Measurements from ENCODE around the gene SZRD1. TPM values are rescaled to one million over a fixed set of nuclear protein-coding genes. Genes with fewer than 3 reads are reported as not detected.

Gene SZRD1
- total RNA-seq, 2 experiments from 2014 or later, result 57.2 to 96.0 TPM

DNA sequence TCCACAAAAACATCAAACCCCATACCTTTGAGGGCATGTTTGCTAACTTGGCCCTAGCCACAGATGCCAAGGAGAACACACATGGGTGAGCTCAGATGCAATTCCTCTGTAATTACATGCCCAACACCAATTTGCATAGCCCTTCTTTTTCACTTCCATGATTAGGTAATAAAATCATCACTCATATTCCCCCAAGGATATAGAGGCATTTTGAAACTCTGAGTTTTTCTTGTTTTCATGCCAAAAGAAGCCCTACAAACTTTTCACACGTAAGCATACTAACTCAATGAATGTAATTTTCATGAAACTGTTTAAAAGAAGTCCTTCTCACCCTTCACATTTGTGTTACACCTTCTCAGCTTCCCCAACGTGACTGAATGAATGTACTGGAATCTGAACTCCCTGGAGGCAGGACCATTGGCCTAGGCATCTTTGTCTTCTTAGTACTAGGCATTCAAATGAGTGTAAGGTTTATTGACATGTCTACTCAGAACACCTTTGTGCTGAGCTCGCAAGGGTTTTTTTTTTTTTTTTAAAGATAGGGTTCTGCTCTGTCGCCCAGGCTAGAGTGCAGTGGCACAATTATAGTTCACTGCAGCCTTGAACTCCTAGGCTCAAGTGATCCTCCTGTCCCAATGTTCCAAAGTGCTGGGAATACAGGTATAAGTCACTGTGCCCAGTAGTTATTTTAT lies 45.7 kb upstream of the SZRD1 start:
- no peaks in the 10 kb centered on the region for H3K9me3 ChIP-seq (ENCODE audit: low read length)
- DNase-seq (ENCODE audit: low spot score), result no peak
- no peak for TF ChIP-seq CTCF (conservative IDR thresholded peaks at IDR 0.05; ENCODE audit: low read length)
- no peaks in the 10 kb centered on the region for H3K79me2 ChIP-seq (ENCODE audit: insufficient read depth, low read depth, low read length)
- ChIA-PET CTCF (ENCODE audit: unreplicated experiment) (no interaction called here), POLR2A (no interaction called here)
- no peaks in the 10 kb centered on the region for H3K9me2 ChIP-seq (ENCODE audit: insufficient read depth, low read length)
- no peak overlapping the region for H3K4me3 ChIP-seq (ENCODE audit: low read depth, low read length, poor library complexity, severe bottlenecking)
- no peak overlapping the region for H3K4me2 ChIP-seq (ENCODE audit: low read length)
- peaks cover 4% of the 10 kb centered on the region for H3K4me1 ChIP-seq (ENCODE audit: insufficient read depth, low read length, poor library complexity, severe bottlenecking)
- BruUV-seq (replicated peaks), result no TSS peak
- intact Hi-C loops (cut with micrococcal nuclease; ENCODE audit: unreplicated experiment), result no loop called here
- H4K20me1 ChIP-seq (ENCODE audit: insufficient read depth, low read length), result no peaks in the 10 kb centered on the region
- no peak overlapping the region for H2AFZ ChIP-seq (ENCODE audit: low read length)
- no peaks in the 10 kb centered on the region for H3K36me3 ChIP-seq (ENCODE audit: insufficient read depth, low read length)
- no peak overlapping the region for H3K27ac ChIP-seq (ENCODE audit: low read depth, low read length, poor library complexity, severe bottlenecking)

GRCh38 chr1:16324456-16324890 lies 42.6 kb upstream of the SZRD1 start:
- Histone ChIP-seq H3K4me2 (ENCODE audit: low read length) (no peak overlapping the region), H3K79me2 (ENCODE audit: insufficient read depth, low read depth, low read length) (0 out of 2 replicates have a peak, but pooled peaks cover 6% of the 10 kb centered on the region), H3K9me3 (ENCODE audit: low read length) (no peaks in the 10 kb centered on the region), H3K36me3 (ENCODE audit: insufficient read depth, low read length) (peaks cover 7% of the 10 kb centered on the region; the same call in 1 of the 2 replicates), H2AFZ (ENCODE audit: low read length) (no peak overlapping the region), H3K27ac (ENCODE audit: low read depth, low read length, poor library complexity, severe bottlenecking) (no peak overlapping the region), H4K20me1 (ENCODE audit: insufficient read depth, low read length) (no peaks in the 10 kb centered on the region), H3K4me3 (ENCODE audit: low read depth, low read length, poor library complexity, severe bottlenecking) (no peak overlapping the region), H3K9me2 (ENCODE audit: insufficient read depth, low read length) (no peaks in the 10 kb centered on the region), H3K4me1 (ENCODE audit: insufficient read depth, low read length, poor library complexity, severe bottlenecking) (peaks cover 4% of the 10 kb centered on the region)
- no peak for TF ChIP-seq CTCF (conservative IDR thresholded peaks at IDR 0.05; ENCODE audit: low read length)
- ChIA-PET CTCF (ENCODE audit: unreplicated experiment) (no interaction called here), POLR2A (no interaction called here)
- DNase-seq (ENCODE audit: low spot score), result no peak
- intact Hi-C loops (cut with micrococcal nuclease; ENCODE audit: unreplicated experiment), result no loop called here
- BruUV-seq (replicated peaks), result no TSS peak

GRCh38 chr1:16326833-16327404 lies 40.1 kb upstream of the SZRD1 start:
- no peak overlapping the region for H3K4me3 ChIP-seq (ENCODE audit: low read depth, low read length, poor library complexity, severe bottlenecking)
- no peaks in the 10 kb centered on the region for H3K9me2 ChIP-seq (ENCODE audit: insufficient read depth, low read length)
- no peak overlapping the region for H3K27ac ChIP-seq (ENCODE audit: low read depth, low read length, poor library complexity, severe bottlenecking)
- intact Hi-C loops (cut with micrococcal nuclease; ENCODE audit: unreplicated experiment), result no loop called here
- H4K20me1 ChIP-seq (ENCODE audit: insufficient read depth, low read length), result no peaks in the 10 kb centered on the region
- no peak overlapping the region for H2AFZ ChIP-seq (ENCODE audit: low read length)
- ChIA-PET POLR2A (no interaction called here), CTCF (ENCODE audit: unreplicated experiment) (no interaction called here)
- H3K4me1 ChIP-seq (ENCODE audit: insufficient read depth, low read length, poor library complexity, severe bottlenecking), result no peaks in the 10 kb centered on the region
- TF ChIP-seq EZH2phosphoT487 (IDR thresholded peaks at IDR 0.05; ENCODE audit: borderline replicate concordance, low read depth, low read length) (no peak), CTCF (conservative IDR thresholded peaks at IDR 0.05; ENCODE audit: low read length) (no peak)
- no TSS peak for BruUV-seq (replicated peaks)
- no peak overlapping the region for H3K4me2 ChIP-seq (ENCODE audit: low read length)
- H3K79me2 ChIP-seq (ENCODE audit: insufficient read depth, low read depth, low read length), result 0 out of 2 replicates have a peak, but pooled peaks cover 6% of the 10 kb centered on the region
- H3K9me3 ChIP-seq (ENCODE audit: low read length), result no peaks in the 10 kb centered on the region
- H3K36me3 ChIP-seq (ENCODE audit: insufficient read depth, low read length), result peaks cover 7% of the 10 kb centered on the region; the same call in 1 of the 2 replicates
- no peak for DNase-seq (ENCODE audit: low spot score)

Data from OCI-LY7 (cell line).